ENCODE measurements around the gene PBOV1.
A peak's percentile ranks its signal among the peaks of the same experiment; 100 is the strongest.

The PBOV1 gene

GRCh38 chr6:138203315-138203714, 15.0 kb downstream of the PBOV1 start:
- DNase-seq, result no peak

GRCh38 chr6:138201836-138202235, 16.5 kb downstream of the PBOV1 start:
- DNase-seq, result no peak

GRCh38 chr6:138198430-138199091, 19.7 kb downstream of the PBOV1 start:
- no peak for DNase-seq

- no peak for DNase-seq
Observed at GRCh38 chr6:138197570-138197969, 20.7 kb downstream of the PBOV1 start.

DNA sequence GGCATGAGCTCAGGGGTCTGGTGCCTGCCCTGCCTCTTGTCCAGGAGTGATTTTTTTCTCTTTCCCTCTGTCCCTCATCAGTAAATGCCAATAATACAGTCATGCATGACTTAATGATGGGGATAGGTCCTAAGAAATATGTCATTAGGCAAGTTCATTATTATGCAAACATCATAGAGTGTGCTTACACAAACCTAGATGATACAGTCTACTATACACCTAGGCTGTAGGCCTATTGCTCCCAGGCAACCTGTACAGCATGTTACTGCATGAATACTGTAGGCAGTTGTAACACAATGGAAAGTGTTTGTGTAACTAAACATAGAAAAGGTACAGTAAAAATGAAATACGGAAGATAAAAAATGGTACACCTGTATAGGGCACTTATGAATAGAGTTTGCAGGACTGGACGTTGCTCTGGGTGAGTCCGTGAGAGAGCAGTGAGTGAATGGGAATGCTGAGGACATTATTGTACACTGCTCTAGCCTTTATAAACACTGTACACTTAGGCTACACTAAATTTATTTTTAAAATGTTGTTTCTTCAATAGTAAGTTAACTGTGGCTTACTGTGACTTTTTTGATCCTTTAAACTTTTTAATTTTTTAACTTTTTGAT, 22.1 kb downstream of the PBOV1 start:
- no peak for DNase-seq

DNA sequence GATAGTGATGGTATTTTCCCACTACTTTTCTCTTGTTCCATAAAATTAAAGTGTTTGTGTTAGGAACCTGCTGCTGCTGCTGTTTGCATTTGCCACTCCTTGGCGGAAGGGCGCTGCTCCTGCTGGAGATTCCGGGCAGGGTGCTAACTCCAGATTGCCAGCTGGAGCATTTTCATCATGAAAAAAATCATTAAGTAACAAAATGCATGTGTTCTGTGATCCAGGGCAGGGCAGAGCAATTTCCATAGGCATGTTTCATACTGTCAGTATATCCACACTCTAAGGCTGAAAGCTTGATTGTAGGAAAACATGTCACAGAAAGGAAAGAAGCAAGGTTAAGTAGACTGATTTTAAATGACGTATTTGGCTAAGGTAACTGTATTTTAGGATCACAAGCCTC, 24.0 kb downstream of the PBOV1 start:
- DNase-seq, result no peak

DNA sequence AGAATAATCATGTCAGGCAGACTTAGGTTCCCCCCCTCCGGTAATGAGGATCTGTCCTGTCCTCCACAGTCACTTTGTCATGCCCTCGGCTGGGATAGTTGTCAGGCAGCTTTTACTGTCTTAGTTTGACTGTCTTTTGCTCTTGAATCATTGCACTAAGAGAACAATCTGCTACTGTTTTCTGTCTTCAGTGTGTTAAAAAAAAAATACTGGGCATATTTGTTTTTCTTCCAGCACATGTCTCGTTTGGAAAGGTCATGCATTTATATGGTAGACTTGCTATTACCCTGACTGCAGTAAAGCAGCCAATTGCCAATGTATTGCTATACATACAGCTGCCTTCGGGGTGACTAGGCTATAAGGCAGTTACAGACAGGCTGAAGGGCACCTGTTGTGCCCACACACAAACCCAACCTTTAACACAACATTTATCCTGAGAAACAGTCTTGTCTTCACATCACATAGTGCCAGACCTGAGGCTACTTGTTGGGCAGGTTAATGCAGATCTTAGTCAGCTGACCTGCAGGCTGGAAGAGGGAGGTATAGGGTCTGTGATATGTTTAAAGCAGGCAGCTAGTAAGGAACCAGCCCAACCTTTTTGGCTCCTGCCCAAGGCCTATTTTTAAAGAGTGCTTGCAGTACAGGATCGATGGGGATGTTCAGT, 29.9 kb downstream of the PBOV1 start:
- peak; percentile 85 for DNase-seq

- no peak for DNase-seq
Observed at GRCh38 chr6:138187156-138187555, 31.1 kb downstream of the PBOV1 start.

- no peak for DNase-seq
Observed at GRCh38 chr6:138184230-138184629, 34.1 kb downstream of the PBOV1 start.

- no peak for DNase-seq
Observed at GRCh38 chr6:138183790-138184134, 34.5 kb downstream of the PBOV1 start.

DNA sequence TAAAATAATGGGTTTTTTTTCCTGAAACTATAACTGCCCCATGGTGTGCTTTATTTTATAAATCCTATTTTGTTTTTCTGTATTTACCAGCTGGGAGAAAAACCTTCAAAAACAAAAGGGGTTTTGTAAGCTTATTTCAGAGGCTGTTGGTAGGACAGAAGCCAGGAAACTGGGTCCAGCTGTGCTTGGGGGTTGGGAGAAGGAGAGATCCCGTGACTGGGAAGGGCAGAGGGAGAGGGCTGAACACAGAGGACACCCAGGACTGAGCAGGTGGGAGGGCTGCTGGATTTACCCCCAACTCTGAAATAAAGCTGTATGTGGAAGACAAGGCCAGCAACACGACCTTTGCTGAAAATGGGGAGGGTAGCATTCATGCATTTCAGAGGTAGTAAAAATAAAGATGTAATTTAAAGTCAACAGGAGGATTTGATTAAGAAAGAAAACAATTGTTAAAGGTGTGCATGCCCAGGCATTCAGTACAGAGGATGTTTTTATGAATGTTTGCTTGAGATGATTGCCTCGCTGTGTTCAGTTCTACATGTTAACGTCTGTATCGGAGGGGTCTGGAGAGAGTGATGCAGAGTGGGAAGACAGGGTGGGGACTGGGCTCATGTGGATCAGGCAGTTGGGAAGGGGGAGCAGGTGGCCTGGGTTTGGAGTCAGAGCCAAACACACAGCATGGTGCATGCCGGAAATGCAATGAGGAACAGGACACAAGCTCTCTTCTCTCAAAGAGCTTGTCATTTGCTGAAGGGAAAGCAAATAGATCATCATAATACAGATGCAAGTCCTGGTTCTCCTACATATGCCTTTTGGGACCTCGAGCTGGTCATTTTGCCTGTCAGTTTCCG, 35.1 kb downstream of the PBOV1 start:
- DNase-seq, result no peak

DNA sequence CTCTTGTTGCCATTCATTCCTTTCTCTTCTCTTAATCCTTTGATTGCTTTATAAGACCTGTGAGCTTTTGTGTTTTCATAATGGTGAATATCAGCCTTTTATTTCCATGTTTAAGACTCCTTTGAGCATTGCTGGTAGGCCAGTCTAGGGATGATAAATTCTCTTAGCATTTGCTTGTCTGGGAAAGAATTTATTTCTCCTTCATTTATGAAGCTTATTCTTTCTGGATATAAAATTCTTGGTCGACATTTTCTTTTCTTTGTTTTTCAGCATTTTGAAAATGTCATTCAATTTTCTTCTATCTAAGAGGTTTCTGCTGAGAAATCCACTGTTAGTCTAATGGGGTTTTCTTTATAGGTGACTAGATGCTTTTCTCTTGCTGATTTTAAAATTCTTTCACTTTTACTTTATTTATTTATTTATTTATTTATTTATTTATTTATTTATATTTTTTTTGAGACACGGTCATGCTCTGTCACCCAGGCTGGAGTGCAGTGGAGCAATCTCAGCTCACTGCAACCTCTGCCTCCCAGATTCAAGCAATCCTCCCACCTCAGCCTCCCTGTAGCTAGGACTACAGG, 41.5 kb downstream of the PBOV1 start:
- DNase-seq, result no peak

- DNase-seq, result no peak
Observed at GRCh38 chr6:138175596-138175995, 42.7 kb downstream of the PBOV1 start.
